Thyroid gland (tissue), 4 donors: ENCODE data around the gene CLDN24.

Experiments used
- POLR2A ChIP-seq, 2 donors: fragments of 450-650 bp; IDR thresholded peaks; one replicate each; pipeline ENCODE4 v1.6.1; 2017; ENCODE audit warnings: antibody characterized with exemption in 2 of 2, mild to moderate bottlenecking in 2 of 2, moderate library complexity in 1 of 2
- TF ChIP-seq, protein P1 (sequence below), 6 experiments: fragments of 200-600 bp in 3 of 6; fragments of 450-650 bp in 3 of 6; sonication (generic) in 3 of 6; IDR thresholded peaks; one replicate each; pipeline ENCODE4 v1.5.1; 2016 to 2019; ENCODE audit warnings: antibody characterized with exemption in 6 of 6, mild to moderate bottlenecking in 2 of 6, inconsistent platforms in 1 of 6, moderate library complexity in 1 of 6

DNA sequence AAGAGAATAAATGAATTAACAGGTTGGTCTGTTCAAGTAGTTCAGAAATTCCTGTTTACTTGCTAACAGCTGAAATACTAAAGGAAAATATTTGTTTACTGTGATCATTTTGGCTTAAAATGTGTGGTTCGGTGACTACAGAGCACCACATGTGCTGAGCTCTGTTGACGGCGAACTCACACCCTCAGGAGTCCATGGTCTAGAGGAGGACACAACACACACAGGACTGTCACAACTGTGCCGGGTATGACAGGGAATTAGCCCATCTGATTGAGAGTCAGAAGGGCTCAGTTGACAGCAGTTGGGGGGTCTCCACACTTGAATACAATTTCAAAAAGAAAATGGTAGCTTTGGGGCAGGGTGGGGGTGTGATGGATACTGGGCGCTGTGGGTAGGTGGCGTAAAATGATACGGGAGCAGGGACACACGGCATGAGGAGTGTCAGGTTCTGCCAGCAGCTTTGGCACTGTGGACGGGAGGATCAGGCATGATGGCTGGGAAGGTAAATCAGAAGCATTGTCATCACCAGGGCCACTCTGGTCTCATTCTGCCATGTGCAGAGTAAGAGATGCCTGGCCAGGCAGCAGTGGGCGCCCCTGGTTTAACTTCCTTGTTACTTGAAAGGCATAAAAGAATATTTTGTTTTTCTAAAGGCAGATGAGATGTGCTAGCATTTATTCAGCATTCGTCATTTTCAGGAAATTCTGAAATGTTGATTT lies 35.5 kb downstream of the CLDN24 start:
- TF ChIP-seq, protein P1, sequence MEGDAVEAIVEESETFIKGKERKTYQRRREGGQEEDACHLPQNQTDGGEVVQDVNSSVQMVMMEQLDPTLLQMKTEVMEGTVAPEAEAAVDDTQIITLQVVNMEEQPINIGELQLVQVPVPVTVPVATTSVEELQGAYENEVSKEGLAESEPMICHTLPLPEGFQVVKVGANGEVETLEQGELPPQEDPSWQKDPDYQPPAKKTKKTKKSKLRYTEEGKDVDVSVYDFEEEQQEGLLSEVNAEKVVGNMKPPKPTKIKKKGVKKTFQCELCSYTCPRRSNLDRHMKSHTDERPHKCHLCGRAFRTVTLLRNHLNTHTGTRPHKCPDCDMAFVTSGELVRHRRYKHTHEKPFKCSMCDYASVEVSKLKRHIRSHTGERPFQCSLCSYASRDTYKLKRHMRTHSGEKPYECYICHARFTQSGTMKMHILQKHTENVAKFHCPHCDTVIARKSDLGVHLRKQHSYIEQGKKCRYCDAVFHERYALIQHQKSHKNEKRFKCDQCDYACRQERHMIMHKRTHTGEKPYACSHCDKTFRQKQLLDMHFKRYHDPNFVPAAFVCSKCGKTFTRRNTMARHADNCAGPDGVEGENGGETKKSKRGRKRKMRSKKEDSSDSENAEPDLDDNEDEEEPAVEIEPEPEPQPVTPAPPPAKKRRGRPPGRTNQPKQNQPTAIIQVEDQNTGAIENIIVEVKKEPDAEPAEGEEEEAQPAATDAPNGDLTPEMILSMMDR (IDR thresholded peaks at IDR 0.05), result no peak
- TF ChIP-seq POLR2A (IDR thresholded peaks at IDR 0.05), result no peak
